Upper lobe of right lung (tissue), 1 donor: ENCODE measurements around the gene CCSER2. TPM values are rescaled to one million over a fixed set of nuclear protein-coding genes. Genes with fewer than 3 reads are reported as not detected.
"Not testable (repeated sequence)": the region's sequence is repeated elsewhere in the genome, so short reads cannot be mapped to it uniquely, and the experiment has no call there.

Experiments used
- ATAC-seq: fragments of 200-7000 bp; cut with Tn5 transposase; one replicate; pipeline ENCODE4 v1.9.1; 2020; ENCODE audit warnings: mild to moderate bottlenecking, moderate library complexity
- DNase-seq: peaks from one replicate; pipeline ENCODE4 v3.0.0-alpha.2; 2020
- H3K27ac ChIP-seq: fragments of 200-600 bp; one replicate; pipeline ENCODE4 v1.8.0; 2022
- H3K27me3 ChIP-seq: fragments of 200-600 bp; one replicate; pipeline ENCODE4 v1.8.0; 2022; ENCODE audit warnings: mild to moderate bottlenecking
- H3K36me3 ChIP-seq: fragments of 200-600 bp; one replicate; pipeline ENCODE4 v1.8.0; 2022
- H3K4me1 ChIP-seq: fragments of 200-600 bp; one replicate; pipeline ENCODE4 v1.8.0; 2022
- H3K4me3 ChIP-seq: fragments of 200-600 bp; one replicate; pipeline ENCODE4 v1.8.0; 2022; ENCODE audit warnings: mild to moderate bottlenecking
- H3K9me3 ChIP-seq: fragments of 200-600 bp; one replicate; pipeline ENCODE4 v1.8.0; 2022
- CTCF ChIP-seq: fragments of 200-600 bp; IDR thresholded peaks from one replicate; pipeline ENCODE4 v1.8.0; 2022; ENCODE audit warnings: antibody characterized with exemption
- intact Hi-C: fragments of 100-400 bp; cut with DNase I; formaldehyde crosslinking; loops from one replicate; pipeline ENCODE4 v1.11.0; 2022
- total RNA-seq: library from RNA; stranded (reverse); fragmentation: NEBNext Ultra II Directional; extraction: Animal tissue kit (Norgen Biotek cat#: 25700); gene quantifications from one replicate; pipeline ENCODE4 v1.2.1, GENCODE V29; 2021
- donor health status: DM: no; HTN: yes; CAD: no; lungs with severe emphysema.

CCSER2 gene
- total RNA-seq, 1 donor from 2014 or later = 74.4 TPM

- H3K27ac ChIP-seq = no peak overlapping the region
- no peaks in the 10 kb centered on the region for H3K36me3 ChIP-seq
- no peaks in the 10 kb centered on the region for H3K9me3 ChIP-seq
- H3K27me3 ChIP-seq = no peaks in the 10 kb centered on the region
- peaks cover 13% of the 10 kb centered on the region for H3K4me1 ChIP-seq
- ATAC-seq (peak; percentile 53), DNase-seq (no peak)
- no peak for TF ChIP-seq CTCF
- no peak overlapping the region for H3K4me3 ChIP-seq
- intact Hi-C loops = no loop called here
Measured at GRCh38 chr10:84406561-84406960, 78.2 kb downstream of the CCSER2 start.

- Histone ChIP-seq H3K9me3 (peaks cover 9% of the 10 kb centered on the region), H3K4me1 (peaks cover 11% of the 10 kb centered on the region), H3K27ac (no peak overlapping the region), H3K4me3 (no peak overlapping the region), H3K27me3 (no peaks in the 10 kb centered on the region), H3K36me3 (no peaks in the 10 kb centered on the region)
- intact Hi-C loops = no loop called here
- ATAC-seq (no peak), DNase-seq (no peak)
- TF ChIP-seq CTCF = no peak
Measured at GRCh38 chr10:84407388-84408049, 79.1 kb downstream of the CCSER2 start.

GRCh38 chr10:84412482-84412881 lies 84.1 kb downstream of the CCSER2 start:
- Histone ChIP-seq H3K27me3 (no peaks in the 10 kb centered on the region), H3K36me3 (no peaks in the 10 kb centered on the region), H3K4me3 (no peak overlapping the region), H3K9me3 (peaks cover 32% of the 10 kb centered on the region), H3K4me1 (peaks cover 7% of the 10 kb centered on the region), H3K27ac (no peak overlapping the region)
- TF ChIP-seq CTCF = no peak
- ATAC-seq (no peak), DNase-seq (no peak)
- intact Hi-C loops = no loop called here

GRCh38 chr10:84414110-84414509 lies 85.7 kb downstream of the CCSER2 start:
- ATAC-seq, H3K4me1 ChIP-seq, DNase-seq, H3K36me3 ChIP-seq, intact Hi-C loops, H3K4me3 ChIP-seq, H3K27me3 ChIP-seq, H3K27ac ChIP-seq: not testable (repeated sequence)
- H3K9me3 ChIP-seq = peaks cover 32% of the 10 kb centered on the region

- DNase-seq = peak; percentile 70
- no peak overlapping the region for H3K4me3 ChIP-seq
- peaks cover 7% of the 10 kb centered on the region for H3K4me1 ChIP-seq
- peak; percentile 93 for ATAC-seq
- intact Hi-C loops = no loop called here
- no peaks in the 10 kb centered on the region for H3K27me3 ChIP-seq
- no peak for TF ChIP-seq CTCF
- H3K36me3 ChIP-seq = no peaks in the 10 kb centered on the region
- peaks cover 32% of the 10 kb centered on the region for H3K9me3 ChIP-seq
- H3K27ac ChIP-seq = no peak overlapping the region
Measured at GRCh38 chr10:84415539-84416244, 87.3 kb downstream of the CCSER2 start.

GRCh38 chr10:84416245-84416555 lies 87.8 kb downstream of the CCSER2 start:
- intact Hi-C loops = no loop called here
- Histone ChIP-seq H3K36me3 (no peaks in the 10 kb centered on the region), H3K27ac (no peak overlapping the region), H3K4me1 (peaks cover 7% of the 10 kb centered on the region), H3K27me3 (no peaks in the 10 kb centered on the region), H3K4me3 (no peak overlapping the region), H3K9me3 (peaks cover 32% of the 10 kb centered on the region)
- TF ChIP-seq CTCF = no peak
- ATAC-seq (no peak), DNase-seq (no peak)
